Measurements from ENCODE around the gene PGM3.

DNA sequence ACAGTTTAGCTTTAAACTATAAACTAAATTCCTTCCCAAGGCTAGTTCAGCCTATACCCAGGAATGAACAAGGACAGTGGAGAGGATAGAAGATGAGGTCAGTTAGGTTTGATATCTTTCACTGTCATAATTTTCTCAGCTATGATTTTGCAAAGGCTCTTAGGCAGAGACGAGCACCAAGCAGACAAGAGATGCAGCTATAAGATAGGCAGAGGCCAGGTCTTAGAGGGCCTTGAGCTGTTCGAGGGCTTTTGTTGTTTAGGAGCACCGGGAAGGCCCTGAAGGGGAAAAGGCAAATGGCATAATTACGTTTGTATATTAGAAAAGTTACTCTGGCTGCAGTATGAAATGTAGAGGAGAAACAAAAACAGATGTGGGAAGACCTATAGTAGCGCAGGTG lies 65.8 kb downstream of the PGM3 start:
- no peak for TF ChIP-seq NFIC (IDR thresholded peaks at IDR 0.05; ENCODE audit: borderline replicate concordance)
- no peak for TF ChIP-seq TAF1 (IDR thresholded peaks at IDR 0.05; ENCODE audit: borderline replicate concordance, low read depth, low read length)
- no peak for TF ChIP-seq GABPA (IDR thresholded peaks at IDR 0.05; ENCODE audit: low read depth)
- TF ChIP-seq, protein P1, sequence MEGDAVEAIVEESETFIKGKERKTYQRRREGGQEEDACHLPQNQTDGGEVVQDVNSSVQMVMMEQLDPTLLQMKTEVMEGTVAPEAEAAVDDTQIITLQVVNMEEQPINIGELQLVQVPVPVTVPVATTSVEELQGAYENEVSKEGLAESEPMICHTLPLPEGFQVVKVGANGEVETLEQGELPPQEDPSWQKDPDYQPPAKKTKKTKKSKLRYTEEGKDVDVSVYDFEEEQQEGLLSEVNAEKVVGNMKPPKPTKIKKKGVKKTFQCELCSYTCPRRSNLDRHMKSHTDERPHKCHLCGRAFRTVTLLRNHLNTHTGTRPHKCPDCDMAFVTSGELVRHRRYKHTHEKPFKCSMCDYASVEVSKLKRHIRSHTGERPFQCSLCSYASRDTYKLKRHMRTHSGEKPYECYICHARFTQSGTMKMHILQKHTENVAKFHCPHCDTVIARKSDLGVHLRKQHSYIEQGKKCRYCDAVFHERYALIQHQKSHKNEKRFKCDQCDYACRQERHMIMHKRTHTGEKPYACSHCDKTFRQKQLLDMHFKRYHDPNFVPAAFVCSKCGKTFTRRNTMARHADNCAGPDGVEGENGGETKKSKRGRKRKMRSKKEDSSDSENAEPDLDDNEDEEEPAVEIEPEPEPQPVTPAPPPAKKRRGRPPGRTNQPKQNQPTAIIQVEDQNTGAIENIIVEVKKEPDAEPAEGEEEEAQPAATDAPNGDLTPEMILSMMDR (IDR thresholded peaks at IDR 0.05), result no peak
- TF ChIP-seq CHD2 (IDR thresholded peaks at IDR 0.05; ENCODE audit: low read length, partially characterized antibody), result no peak
- no peak for TF ChIP-seq JUND (IDR thresholded peaks at IDR 0.05)
- no peak for TF ChIP-seq TCF12 (IDR thresholded peaks at IDR 0.05)
- TF ChIP-seq EZH2phosphoT487 (IDR thresholded peaks at IDR 0.05; ENCODE audit: borderline replicate concordance, low read depth), result no peak
- TF ChIP-seq POLR2AphosphoS5 (IDR thresholded peaks at IDR 0.05; ENCODE audit: low read depth, low read length), result no peak
